HepG2 (cell line): ENCODE measurements around the gene LDLRAD3.

Experiments
- ATF3 ChIP-seq: sonication (generic); formaldehyde crosslinking; IDR thresholded peaks from 2 replicates; pipeline ENCODE4 v1.4.0; 2020; ENCODE audit warnings: missing genetic modification reagents
- CCAR2 ChIP-seq: fragments of 200-400 bp; formaldehyde crosslinking; optimal IDR thresholded peaks from 2 replicates; pipeline ENCODE3; 2018; ENCODE audit warnings: low read depth, mild to moderate bottlenecking, low read length, moderate library complexity
- DMAP1 ChIP-seq: IDR thresholded peaks from 2 replicates; pipeline ENCODE4 v1.6.1; 2016
- REST ChIP-seq, 2 experiments: IDR thresholded peaks; 2 replicates each; pipeline ENCODE4 v1.6.1; 2011 to 2012; ENCODE audit warnings: low read length in 2 of 2, borderline replicate concordance in 1 of 2, low read depth in 1 of 2, mild to moderate bottlenecking in 1 of 2, moderate library complexity in 1 of 2
- SP1 ChIP-seq, 2 experiments: fragments of 450-650 bp in 1 of 2; sonication (generic) in 1 of 2; formaldehyde crosslinking in 1 of 2; IDR thresholded peaks; 2 replicates each; pipeline versions ENCODE4 v1.4.0 to v1.6.1; 2016 to 2020; ENCODE audit warnings: missing genetic modification reagents in 1 of 2
- ZBTB7A ChIP-seq: sonication (generic); formaldehyde crosslinking; IDR thresholded peaks from 2 replicates; pipeline ENCODE4 v1.8.0; 2022; ENCODE audit warnings: mild to moderate bottlenecking, missing genetic modification reagents
- TF ChIP-seq, protein P1 (sequence below): sonication (generic); formaldehyde crosslinking; IDR thresholded peaks from 2 replicates; pipeline ENCODE4 v1.4.0; 2020; ENCODE audit warnings: mild to moderate bottlenecking, low read depth, missing genetic modification reagents
- TF ChIP-seq, protein P2 (sequence below): sonication (generic); formaldehyde crosslinking; IDR thresholded peaks from 2 replicates; pipeline ENCODE4 v1.5.0; 2020; ENCODE audit warnings: mild to moderate bottlenecking, missing genetic modification reagents

DNA sequence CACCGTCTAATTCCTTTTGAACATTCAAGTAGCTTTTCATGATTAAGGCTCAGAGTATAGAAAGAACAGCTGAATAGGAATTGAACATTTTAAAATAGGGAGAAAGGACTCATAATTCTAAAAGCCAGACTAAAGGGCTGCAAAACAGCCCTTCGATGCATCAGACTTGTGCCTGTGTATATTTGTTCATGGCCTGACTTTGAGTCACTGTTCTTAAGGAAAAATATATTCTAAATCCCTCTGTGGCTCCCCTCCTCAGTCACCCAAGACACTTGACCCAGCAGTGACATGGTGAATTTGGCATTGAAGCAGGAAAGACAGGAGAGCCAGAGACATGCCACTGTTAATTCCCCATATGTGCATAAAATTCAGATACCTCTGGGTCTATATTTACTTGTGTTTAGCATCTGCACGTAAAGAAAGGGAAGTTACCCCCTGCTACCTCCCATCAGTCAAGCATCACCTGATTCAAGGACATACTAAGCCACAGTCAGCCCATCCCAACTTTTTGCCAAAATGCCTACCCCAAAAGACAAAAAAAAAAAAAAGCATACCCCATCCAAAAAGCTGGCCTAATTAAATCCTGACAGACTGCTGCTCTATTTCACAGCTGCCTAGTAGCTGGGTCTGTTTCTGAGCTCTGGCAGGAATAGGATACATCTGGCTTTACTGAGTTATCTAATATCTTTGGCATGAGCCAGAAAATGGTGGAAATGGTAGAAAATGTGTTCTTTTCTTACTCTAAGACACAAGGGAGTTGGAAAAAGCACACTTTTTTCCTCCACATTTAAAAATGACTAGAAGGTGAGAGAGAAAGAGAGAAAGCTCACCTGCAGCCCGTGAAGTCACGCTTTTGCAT, 251.9 kb downstream of the LDLRAD3 start:
- TF ChIP-seq, protein P1, sequence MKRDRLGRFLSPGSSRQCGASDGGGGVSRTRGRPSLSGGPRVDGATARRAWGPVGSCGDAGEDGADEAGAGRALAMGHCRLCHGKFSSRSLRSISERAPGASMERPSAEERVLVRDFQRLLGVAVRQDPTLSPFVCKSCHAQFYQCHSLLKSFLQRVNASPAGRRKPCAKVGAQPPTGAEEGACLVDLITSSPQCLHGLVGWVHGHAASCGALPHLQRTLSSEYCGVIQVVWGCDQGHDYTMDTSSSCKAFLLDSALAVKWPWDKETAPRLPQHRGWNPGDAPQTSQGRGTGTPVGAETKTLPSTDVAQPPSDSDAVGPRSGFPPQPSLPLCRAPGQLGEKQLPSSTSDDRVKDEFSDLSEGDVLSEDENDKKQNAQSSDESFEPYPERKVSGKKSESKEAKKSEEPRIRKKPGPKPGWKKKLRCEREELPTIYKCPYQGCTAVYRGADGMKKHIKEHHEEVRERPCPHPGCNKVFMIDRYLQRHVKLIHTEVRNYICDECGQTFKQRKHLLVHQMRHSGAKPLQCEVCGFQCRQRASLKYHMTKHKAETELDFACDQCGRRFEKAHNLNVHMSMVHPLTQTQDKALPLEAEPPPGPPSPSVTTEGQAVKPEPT, result no peak
- TF ChIP-seq DMAP1 (CRISPR knock-in tag) (no peak), SP1 (IDR thresholded peaks at IDR 0.05) (no peak), SP1 (CRISPR knock-in tag; IDR thresholded peaks at IDR 0.05) (no peak), ZBTB7A (no peak), CCAR2 (no peak), REST (IDR thresholded peaks at IDR 0.05; ENCODE audit: borderline replicate concordance in 1 of 2, low read depth in 1 of 2, low read length in 2 of 2) (no peak), ATF3 (CRISPR knock-in tag) (no peak)
- TF ChIP-seq, protein P2, sequence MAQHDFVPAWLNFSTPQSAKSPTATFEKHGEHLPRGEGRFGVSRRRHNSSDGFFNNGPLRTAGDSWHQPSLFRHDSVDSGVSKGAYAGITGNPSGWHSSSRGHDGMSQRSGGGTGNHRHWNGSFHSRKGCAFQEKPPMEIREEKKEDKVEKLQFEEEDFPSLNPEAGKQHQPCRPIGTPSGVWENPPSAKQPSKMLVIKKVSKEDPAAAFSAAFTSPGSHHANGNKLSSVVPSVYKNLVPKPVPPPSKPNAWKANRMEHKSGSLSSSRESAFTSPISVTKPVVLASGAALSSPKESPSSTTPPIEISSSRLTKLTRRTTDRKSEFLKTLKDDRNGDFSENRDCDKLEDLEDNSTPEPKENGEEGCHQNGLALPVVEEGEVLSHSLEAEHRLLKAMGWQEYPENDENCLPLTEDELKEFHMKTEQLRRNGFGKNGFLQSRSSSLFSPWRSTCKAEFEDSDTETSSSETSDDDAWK (CRISPR knock-in tag), result no peak
